NCI-H2029 treated with DMSO at 0.1 percent for 48 hours (cell line): ENCODE measurements around the gene FAM163A.
"Not testable (repeated sequence)": the region's sequence is repeated elsewhere in the genome, so short reads cannot be mapped to it uniquely, and the experiment has no call there.

ENCODE experiments used
- DNase-seq: peaks from one replicate; lab custom pipeline; 2025; lab: John Stamatoyannopoulos, UW

FAM163A gene

DNA sequence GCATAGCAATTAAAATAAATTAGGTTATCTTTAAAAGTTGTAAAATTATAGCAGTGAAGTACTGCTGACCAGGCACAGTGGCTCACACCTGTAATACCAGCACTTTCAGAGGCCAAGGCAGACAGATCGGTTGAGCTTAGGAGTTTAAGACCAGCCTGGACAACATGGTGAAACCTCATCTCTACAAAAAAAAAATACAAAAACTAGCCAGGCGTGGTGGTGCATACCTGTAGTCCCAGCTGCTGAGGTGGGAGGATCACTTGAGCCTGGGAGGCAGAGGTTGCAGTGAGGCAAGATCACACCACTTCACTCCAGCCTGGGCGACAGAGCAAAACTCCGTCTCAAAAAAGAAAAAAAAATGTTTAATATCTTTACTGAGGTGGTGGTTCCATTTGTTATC lies 112.7 kb downstream of the FAM163A start:
- not testable (repeated sequence) for DNase-seq

DNA sequence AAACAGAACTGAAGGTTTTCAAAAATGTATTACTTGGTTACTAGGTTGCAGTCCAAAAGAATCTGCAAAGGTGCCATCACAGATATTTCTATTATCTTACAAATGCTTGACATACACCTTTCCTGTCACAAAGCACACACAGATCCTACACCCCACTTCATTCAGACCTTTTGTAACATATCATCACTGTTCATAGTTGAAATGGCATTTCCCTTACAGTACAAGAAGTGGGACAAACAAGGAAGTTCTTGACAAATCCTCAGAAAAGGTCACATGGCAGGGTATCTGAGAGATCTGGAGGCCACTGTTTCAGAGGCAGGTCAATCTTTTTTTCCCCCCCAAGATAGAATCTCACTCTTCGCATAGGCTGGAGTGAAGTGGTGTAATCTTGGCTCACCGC lies 113.2 kb downstream of the FAM163A start:
- DNase-seq: no peak

DNA sequence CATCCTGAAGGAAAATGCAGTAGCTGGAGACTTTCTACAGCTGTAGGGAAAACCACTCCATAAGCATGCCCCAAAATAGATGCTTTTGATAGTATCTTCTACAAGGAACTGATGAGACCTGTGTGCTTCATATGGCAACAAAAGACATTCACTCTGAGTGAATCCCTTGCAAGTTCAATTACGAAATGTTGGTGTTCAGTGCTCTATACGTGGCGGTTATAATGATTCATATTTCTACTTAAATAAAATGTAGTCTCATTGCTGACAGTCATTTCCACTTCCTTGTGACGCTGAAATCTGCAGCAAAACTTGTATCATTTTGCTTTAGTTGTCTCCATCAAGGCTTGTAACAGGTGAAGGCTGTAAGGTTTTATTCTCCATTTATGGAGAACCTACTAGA lies 113.9 kb downstream of the FAM163A start:
- no peak for DNase-seq

DNA sequence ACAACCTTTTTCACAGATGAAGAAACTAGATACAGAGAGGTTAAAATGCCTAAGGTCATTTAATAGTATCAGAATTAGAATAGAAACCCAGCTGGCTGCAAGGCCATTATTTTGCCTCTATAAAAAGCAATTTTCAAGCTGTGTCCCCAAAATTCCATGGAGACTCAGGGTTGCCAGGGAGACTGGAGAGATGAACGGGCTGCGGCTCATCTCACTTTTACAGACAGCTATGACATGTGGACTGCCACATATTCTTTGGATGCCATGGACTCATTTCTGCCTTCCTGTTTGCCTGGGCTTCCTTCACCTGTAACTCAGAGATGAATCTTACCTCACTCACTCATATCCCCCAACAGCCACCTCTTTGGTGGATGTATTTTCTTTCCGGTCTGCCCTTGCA lies 117.6 kb downstream of the FAM163A start:
- no peak for DNase-seq

DNA sequence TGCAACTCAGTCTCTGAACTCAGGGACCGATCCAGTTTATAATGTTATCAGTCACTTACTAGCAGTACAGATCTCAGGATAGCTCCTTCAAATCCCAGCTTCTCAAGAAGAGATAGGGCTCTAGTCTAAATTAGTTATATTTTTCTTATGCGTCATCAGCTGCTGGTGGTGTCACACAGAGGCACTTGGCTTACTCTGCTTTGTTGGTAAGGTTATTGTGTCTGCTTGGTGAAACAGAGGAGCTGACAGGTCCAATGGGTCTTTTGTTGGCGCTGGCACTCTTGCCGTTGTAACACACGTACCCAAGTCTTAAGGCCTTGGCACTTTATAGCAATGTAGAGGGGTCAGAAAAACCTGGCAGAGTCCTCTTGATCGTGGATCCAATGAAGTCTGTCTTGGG lies 122.3 kb downstream of the FAM163A start:
- DNase-seq: no peak
